HCT116 (cell line): ENCODE results near the gene TRIM4. TPM values are rescaled to one million over a fixed set of nuclear protein-coding genes. Genes with fewer than 3 reads are reported as not detected.
A peak's percentile ranks its signal among the peaks of the same experiment; 100 is the strongest.

Experiments
- ATAC-seq: fragments of 200-7000 bp; cut with Tn5 transposase; 2 replicates; pipeline ENCODE4 v1.9.1; 2020; ENCODE audit warnings: mild to moderate bottlenecking, moderate library complexity
- BruUV-seq: library from RNA; stranded (reverse); fragments of 400-500 nt; replicated peaks from 2 replicates; lab custom pipeline; 2021; lab: Mats Ljungman, UMichigan
- CTCF ChIA-PET: fragments of 300-600 bp; sonication (Branson Sonifier 250); formaldehyde crosslinking; loops from one replicate; lab custom pipeline; 2021; ENCODE audit warnings: antibody characterized with exemption; lab: Charles Lee
- POLR2A ChIA-PET: fragments of 300-600, 350-600 bp; sonication (Branson Sonifier 250); formaldehyde crosslinking; loops from one replicate; lab custom pipeline; 2021; ENCODE audit warnings: antibody characterized with exemption; lab: Charles Lee
- RAD21 ChIA-PET, 2 experiments: fragments of 300-600 bp; sonication (Branson Sonifier 250); formaldehyde crosslinking; loops; one replicate each; lab custom pipeline; 2023; ENCODE audit warnings: low total read pairs in 2 of 2; ENCODE audit not compliant: uncharacterized antibody in 2 of 2, unreplicated experiment in 2 of 2, low non-redundant PET in 1 of 2; lab: Charles Lee
- DNase-seq: peaks from one replicate; pipeline ENCODE4 v3.0.0-alpha.2; 2010; ENCODE audit warnings: low read depth, low spot score
- H2AFZ ChIP-seq: fragments of 200-600 bp; shearing (Covaris generic), sonication (generic); 2 replicates; pipeline ENCODE4 v1.6.1; 2017; ENCODE audit warnings: low read depth, mixed run types, mixed read lengths, antibody characterized with exemption, low read length; ENCODE audit not compliant: poor library complexity, severe bottlenecking
- H3K27ac ChIP-seq: 2 replicates; pipeline ENCODE4 v1.5.1; 2012; ENCODE audit warnings: low read depth, low read length
- H3K27me3 ChIP-seq: fragments of 200-600 bp; sonication (generic); 2 replicates; pipeline ENCODE4 v1.6.1; 2016; ENCODE audit warnings: mixed run types, low read length, mixed read lengths; ENCODE audit not compliant: insufficient read depth
- H3K36me3 ChIP-seq, 2 experiments: fragments of 200-500 bp in 1 of 2; fragments of 200-600 bp in 1 of 2; sonication (Bioruptor generic) in 1 of 2; sonication (generic) in 1 of 2; 2 replicates each; pipeline versions ENCODE4 v1.5.1 to v1.6.1; 2014 to 2016; ENCODE audit warnings: low read length in 2 of 2, inconsistent platforms in 1 of 2, mixed read lengths in 1 of 2, mixed run types in 1 of 2; ENCODE audit not compliant: insufficient read depth in 2 of 2, control insufficient read depth in 1 of 2
- H3K4me1 ChIP-seq, 2 experiments: fragments of 200-600 bp in 1 of 2; sonication (generic) in 1 of 2; 2 replicates each; pipeline versions ENCODE4 v1.5.1 to v1.6.1; 2012 to 2017; ENCODE audit warnings: low read length in 2 of 2, inconsistent platforms in 1 of 2, mild to moderate bottlenecking in 1 of 2, mixed read lengths in 1 of 2, mixed run types in 1 of 2, moderate library complexity in 1 of 2; ENCODE audit not compliant: insufficient read depth in 2 of 2, control insufficient read depth in 1 of 2
- H3K4me2 ChIP-seq: fragments of 200-600 bp; sonication (generic); 2 replicates; pipeline ENCODE4 v1.6.1; 2017; ENCODE audit warnings: mixed run types, low read length, mixed read lengths
- H3K4me3 ChIP-seq, 2 experiments: fragments of 200-600 bp in 1 of 2; sonication (generic) in 1 of 2; replicated peaks in 1 of 2; 2 replicates each; pipeline ENCODE4 v1.5.1; 2011 to 2016; ENCODE audit warnings: low read length in 2 of 2, control low read depth in 1 of 2, low read depth in 1 of 2, mild to moderate bottlenecking in 1 of 2, mixed read lengths in 1 of 2, mixed run types in 1 of 2
- H3K79me2 ChIP-seq: fragments of 200-600 bp; sonication (generic); 2 replicates; pipeline ENCODE4 v1.6.1; 2017; ENCODE audit warnings: mild to moderate bottlenecking, mixed run types, low read length, moderate library complexity, mixed read lengths; ENCODE audit not compliant: insufficient read depth
- H3K9ac ChIP-seq: fragments of 200-600 bp; sonication (generic); 2 replicates; pipeline ENCODE4 v1.6.1; 2016; ENCODE audit warnings: low read length, mixed read lengths
- H3K9me2 ChIP-seq: fragments of 200-600 bp; sonication (generic), shearing (Covaris generic); 2 replicates; pipeline ENCODE4 v1.6.1; 2017; ENCODE audit warnings: mixed run types, mild to moderate bottlenecking, moderate library complexity; ENCODE audit not compliant: insufficient read depth
- H3K9me3 ChIP-seq, 2 experiments: fragments of 200-500 bp in 1 of 2; fragments of 200-600 bp in 1 of 2; sonication (Bioruptor generic) in 1 of 2; sonication (generic) in 1 of 2; 2 replicates each; pipeline ENCODE4 v1.6.1; 2014 to 2017; ENCODE audit warnings: low read length in 2 of 2, mixed read lengths in 2 of 2, inconsistent platforms in 1 of 2, low read depth in 1 of 2, mild to moderate bottlenecking in 1 of 2, mixed run types in 1 of 2, moderate library complexity in 1 of 2; ENCODE audit not compliant: control insufficient read depth in 1 of 2, insufficient read depth in 1 of 2
- H4K20me1 ChIP-seq: fragments of 200-600 bp; sonication (generic), shearing (Covaris generic); 2 replicates; pipeline ENCODE4 v1.6.1; 2017; ENCODE audit warnings: mixed run types, mild to moderate bottlenecking, moderate library complexity; ENCODE audit not compliant: insufficient read depth
- EGR1 ChIP-seq: IDR thresholded peaks from 2 replicates; pipeline ENCODE4 v1.6.1; 2012; ENCODE audit warnings: low read depth
- ELF1 ChIP-seq: IDR thresholded peaks from 2 replicates; pipeline ENCODE4 v1.6.1; 2012; ENCODE audit warnings: low read depth, borderline replicate concordance
- EZH2 ChIP-seq: fragments of 200-600 bp; sonication (generic); IDR thresholded peaks from 2 replicates; pipeline ENCODE4 v1.6.1; 2017; ENCODE audit warnings: antibody characterized with exemption, mixed run types
- FOSL1 ChIP-seq: IDR thresholded peaks from 2 replicates; pipeline ENCODE4 v1.6.1; 2012; ENCODE audit warnings: low read depth
- JUND ChIP-seq: IDR thresholded peaks from 2 replicates; pipeline ENCODE4 v1.6.1; 2012
- POLR2A ChIP-seq: IDR thresholded peaks from 2 replicates; pipeline ENCODE4 v1.7.0; 2011; ENCODE audit warnings: borderline replicate concordance; ENCODE audit not compliant: insufficient read depth, insufficient read length; ENCODE audit errors: extremely low read depth
- RAD21 ChIP-seq: IDR thresholded peaks from 2 replicates; pipeline ENCODE4 v1.6.1; 2012; ENCODE audit warnings: low read depth, mild to moderate bottlenecking
- SIN3A ChIP-seq: IDR thresholded peaks from 2 replicates; pipeline ENCODE4 v1.6.1; 2012; ENCODE audit warnings: low read depth
- SP1 ChIP-seq: IDR thresholded peaks from 2 replicates; pipeline ENCODE4 v1.6.1; 2012; ENCODE audit warnings: low read depth
- SRF ChIP-seq: IDR thresholded peaks from 2 replicates; pipeline ENCODE4 v1.6.1; 2012; ENCODE audit warnings: low read depth
- ZBTB33 ChIP-seq: IDR thresholded peaks from 2 replicates; pipeline ENCODE4 v1.6.1; 2011; ENCODE audit warnings: mild to moderate bottlenecking, low read length, moderate library complexity; ENCODE audit not compliant: insufficient replicate concordance; ENCODE audit errors: extremely low read depth
- ZFX ChIP-seq: fragments of 450-650 bp; IDR thresholded peaks from 2 replicates; pipeline ENCODE4 v1.6.1; 2017
- ZNF274 ChIP-seq: fragments of 200-500 bp; sonication (Bioruptor generic); IDR thresholded peaks from 2 replicates; pipeline ENCODE4 v1.6.1; 2014; ENCODE audit warnings: mild to moderate bottlenecking, low read depth, low read length, inconsistent platforms
- intact Hi-C: fragments of 100-400 bp; cut with micrococcal nuclease; formaldehyde crosslinking; loops from 2 replicates; pipeline ENCODE4 v1.10.0; 2022
- total RNA-seq: library from RNA; stranded (reverse); gene quantifications from one replicate; pipeline ENCODE4 v1.2.1, GENCODE V29; 2021; ENCODE audit not compliant: unreplicated experiment

Gene TRIM4
- total RNA-seq, 1 experiment from 2014 or later, result 25.1 TPM

DNA sequence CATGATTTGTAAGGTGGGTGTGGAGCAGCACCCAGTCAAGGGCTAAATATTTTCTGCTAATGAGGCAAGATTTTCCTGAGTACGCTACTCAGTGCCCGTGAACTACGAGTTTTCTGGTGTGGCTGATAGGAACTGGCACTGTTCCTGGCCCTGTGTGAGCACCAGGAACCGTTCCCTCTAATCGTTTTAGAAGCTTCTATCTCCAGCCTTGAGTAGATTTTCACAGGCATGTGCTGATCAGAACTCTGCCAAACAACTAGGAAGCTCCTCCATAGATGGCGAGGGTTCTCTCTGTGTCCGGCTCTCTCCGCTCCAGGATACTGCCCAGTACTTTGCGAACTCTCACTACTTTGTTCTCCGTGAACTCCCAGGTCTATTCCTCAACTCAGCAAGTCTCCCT lies 17.7 kb downstream of the TRIM4 start:
- CTCF ChIA-PET, result no interaction called here
- no peak overlapping the region for H3K4me2 ChIP-seq
- H3K36me3 ChIP-seq, result peaks cover 24 to 29% of the 10 kb centered on the region in 2 experiments; a peak in 3 of 4 replicates

GRCh38 chr7:99899830-99900519 lies 19.4 kb downstream of the TRIM4 start:
- Histone ChIP-seq H2AFZ (no peak overlapping the region), H3K4me2 (no peak overlapping the region), H3K36me3 (peaks cover 22 to 29% of the 10 kb centered on the region in 2 experiments; a peak in 3 of 4 replicates), H3K9ac (no peak overlapping the region), H3K9me2 (no peaks in the 10 kb centered on the region), H4K20me1 (no peaks in the 10 kb centered on the region), H3K4me3 (no peak overlapping the region), H3K4me1 (no peaks in the 10 kb centered on the region), H3K79me2 (no peaks in the 10 kb centered on the region), H3K9me3 (no peaks in the 10 kb centered on the region), H3K27me3 (no peaks in the 10 kb centered on the region), H3K27ac (no peak overlapping the region)
- intact Hi-C loops, result no loop called here
- DNase-seq (no peak), ATAC-seq (no peak)
- no TSS peak for BruUV-seq
- no peak for TF ChIP-seq ZBTB33
- no peak for TF ChIP-seq RAD21
- TF ChIP-seq SIN3A, result no peak
- TF ChIP-seq SP1, result no peak
- no peak for TF ChIP-seq FOSL1
- no peak for TF ChIP-seq POLR2A
- TF ChIP-seq JUND, result no peak
- TF ChIP-seq EZH2, result no peak
- TF ChIP-seq ZNF274, result no peak
- TF ChIP-seq SRF, result no peak
- no peak for TF ChIP-seq EGR1
- TF ChIP-seq ELF1, result no peak
- ChIA-PET POLR2A (no interaction called here), RAD21 (no interaction called here), CTCF (no interaction called here)

More for the DNA sequence above, 17.7 kb downstream of the TRIM4 start:
- H3K4me1 ChIP-seq, result no peaks in the 10 kb centered on the region
- ATAC-seq (no peak), DNase-seq (no peak)
- no peak overlapping the region for H3K27ac ChIP-seq
- no peaks in the 10 kb centered on the region for H3K79me2 ChIP-seq
- H3K27me3 ChIP-seq, result no peaks in the 10 kb centered on the region
- intact Hi-C loops, result no loop called here
- ChIA-PET POLR2A (no interaction called here), RAD21 (no interaction called here)
- no peak overlapping the region for H3K9ac ChIP-seq
- H2AFZ ChIP-seq, result no peak overlapping the region
- TF ChIP-seq ZFX (0 out of 2 replicates have a peak, but pooled peaks have one; percentile 13), SIN3A (no peak)
- no peaks in the 10 kb centered on the region for H3K9me3 ChIP-seq
- no TSS peak for BruUV-seq
- no peaks in the 10 kb centered on the region for H3K9me2 ChIP-seq
- H3K4me3 ChIP-seq, result no peak overlapping the region
- no peaks in the 10 kb centered on the region for H4K20me1 ChIP-seq
